Measurements from ENCODE around the gene SDC4. TPM values are rescaled to one million over a fixed set of nuclear protein-coding genes. Genes with fewer than 3 reads are reported as not detected.

The SDC4 gene
- total RNA-seq, 1 experiment from 2014 or later, result 100 TPM

- DNase-seq (ENCODE audit: low read depth, low spot score), result no peak
- Histone ChIP-seq H3K4me1 (ENCODE audit: control insufficient read depth in 1 of 2, insufficient read depth in 2 of 2, low read length in 2 of 2) (peaks cover 0 to 2% of the 10 kb centered on the region in 2 experiments; a peak in 1 of 4 replicates), H3K79me2 (ENCODE audit: insufficient read depth, low read length) (peaks cover 24% of the 10 kb centered on the region), H3K9me2 (ENCODE audit: insufficient read depth) (no peaks in the 10 kb centered on the region), H4K20me1 (ENCODE audit: insufficient read depth) (peaks cover 3% of the 10 kb centered on the region; the same call in 1 of the 2 replicates), H3K27ac (ENCODE audit: low read depth, low read length) (no peak overlapping the region), H2AFZ (ENCODE audit: low read depth, low read length, poor library complexity, severe bottlenecking) (no peak overlapping the region), H3K4me2 (ENCODE audit: low read length) (no peak overlapping the region), H3K9ac (ENCODE audit: low read length) (no peak overlapping the region), H3K9me3 (ENCODE audit: control insufficient read depth in 1 of 2, insufficient read depth in 1 of 2, low read depth in 1 of 2, low read length in 2 of 2) (no peaks in the 10 kb centered on the region), H3K36me3 (ENCODE audit: control insufficient read depth in 1 of 2, insufficient read depth in 2 of 2, low read length in 2 of 2) (peaks cover 36 to 62% of the 10 kb centered on the region in 2 experiments), H3K4me3 (replicated peaks in 1 of 2; ENCODE audit: low read depth in 1 of 2, low read length in 2 of 2) (no peak overlapping the region), H3K27me3 (ENCODE audit: insufficient read depth, low read length) (no peaks in the 10 kb centered on the region)
- intact Hi-C loops (cut with micrococcal nuclease), result no loop called here
- no TSS peak for BruUV-seq (replicated peaks)
- CTCF ChIA-PET, result no interaction called here
- TF ChIP-seq TCF7L2 (IDR thresholded peaks at IDR 0.05; ENCODE audit: borderline replicate concordance, extremely low read depth, insufficient read depth, insufficient read length), result no peak
- no peak for TF ChIP-seq ZNF274 (IDR thresholded peaks at IDR 0.05; ENCODE audit: low read depth, low read length)
- no peak for TF ChIP-seq REST (IDR thresholded peaks at IDR 0.05; ENCODE audit: low read depth)
- TF ChIP-seq, protein P1, sequence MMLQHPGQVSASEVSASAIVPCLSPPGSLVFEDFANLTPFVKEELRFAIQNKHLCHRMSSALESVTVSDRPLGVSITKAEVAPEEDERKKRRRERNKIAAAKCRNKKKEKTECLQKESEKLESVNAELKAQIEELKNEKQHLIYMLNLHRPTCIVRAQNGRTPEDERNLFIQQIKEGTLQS (IDR thresholded peaks at IDR 0.05), result no peak
- no peak for ATAC-seq
- RAD21 ChIA-PET (ENCODE audit: low non-redundant PET in 1 of 2, low total read pairs in 2 of 2, uncharacterized antibody in 2 of 2, unreplicated experiment in 2 of 2), result no interaction called here
- POLR2A ChIA-PET, result no interaction called here
Measured at GRCh38 chr20:45330476-45330875, 17.7 kb downstream of the SDC4 start.

Data from HCT116 (cell line).